Kidney (tissue), 14 donors: Measurements from ENCODE around the gene UBXN6. TPM values are rescaled to one million over a fixed set of nuclear protein-coding genes. Genes with fewer than 3 reads are reported as not detected.

Source experiments
- DNase-seq, 5 donors: peaks; one replicate each; pipeline ENCODE4 v3.0.0-alpha.2; 2013 to 2020
- FAIRE-seq: peaks from 2 replicates; lab custom pipeline; 2012; peaks lifted over from hg19 to GRCh38; lab: Jason Lieb, UNC
- H3K27ac ChIP-seq, 2 donors: one replicate each; pipeline ENCODE4 v1.7.0; 2013; ENCODE audit warnings: low read depth in 2 of 2, low read length in 2 of 2, inconsistent platforms in 1 of 2
- H3K27me3 ChIP-seq: one replicate; pipeline ENCODE4 v1.7.1; 2013; ENCODE audit warnings: low read length, inconsistent platforms; ENCODE audit not compliant: control insufficient read depth, insufficient read depth
- H3K36me3 ChIP-seq, 3 donors: one replicate each; pipeline versions ENCODE4 v1.7.0 to v1.7.1; 2013; ENCODE audit warnings: low read length in 3 of 3, control low read depth in 1 of 3, inconsistent platforms in 1 of 3; ENCODE audit not compliant: insufficient read depth in 3 of 3, control insufficient read depth in 2 of 3
- H3K4me1 ChIP-seq, 3 donors: one replicate each; pipeline versions ENCODE4 v1.7.0 to v1.7.1; 2013; ENCODE audit warnings: low read length in 3 of 3, inconsistent platforms in 1 of 3, low read depth in 1 of 3; ENCODE audit not compliant: control insufficient read depth in 2 of 3, insufficient read depth in 2 of 3
- H3K4me3 ChIP-seq, 3 donors: one replicate each; pipeline versions ENCODE4 v1.7.0 to v1.8.1; 2013; ENCODE audit warnings: low read length in 3 of 3, control low read depth in 1 of 3, inconsistent platforms in 1 of 3
- H3K9ac ChIP-seq, 3 donors: one replicate each; pipeline versions ENCODE4 v1.7.0 to v1.7.1; 2013; ENCODE audit warnings: low read length in 3 of 3, control low read depth in 1 of 3, inconsistent platforms in 1 of 3
- H3K9me3 ChIP-seq, 3 donors: one replicate each; pipeline versions ENCODE4 v1.7.0 to v1.7.1; 2013; ENCODE audit warnings: low read length in 3 of 3, control low read depth in 1 of 3, inconsistent platforms in 1 of 3; ENCODE audit not compliant: control insufficient read depth in 2 of 3, insufficient read depth in 1 of 3
- intact Hi-C: fragments of 100-400 bp; cut with DNase I; formaldehyde crosslinking; loops from one replicate; pipeline ENCODE4 v1.11.1; 2022
- polyA plus RNA-seq: library from polyadenylated mRNA; stranded (reverse); fragments of 350-450 nt; fragmentation: Illumina TruSeq; extraction: RNeasy Lipid Tissue Mini Kit (QIAGEN cat#74804); gene quantifications from one replicate; pipeline ENCODE4 v1.2.3, GENCODE V29; 2014; ENCODE audit warnings: low read depth, low replicate concordance; ENCODE audit not compliant: insufficient read depth
- total RNA-seq: library from RNA; stranded (reverse); fragmentation: NEBNext Ultra II Directional; extraction: Animal tissue kit (Norgen Biotek cat#: 25700); gene quantifications from one replicate; pipeline ENCODE4 v1.2.1, GENCODE V29; 2021
- TF ChIP-seq, protein P1 (sequence below): IDR thresholded peaks from 3 replicates; pipeline ENCODE4 v1.5.1; 2012; ENCODE audit warnings: mild to moderate bottlenecking, moderate library complexity, borderline replicate concordance; ENCODE audit not compliant: insufficient read depth; ENCODE audit errors: extremely low read depth
- donor health status: control.
- donor health status: control.
- donor health status: control.
- donor health status: control.
- donor health status: control.
- donor health status: DM: yes; HTN: yes; CAD: no.
- donor health status: Normal renal cell carcinoma (clear cell type).

The UBXN6 gene
- total and polyA plus RNA-seq, 2 donors from 2014 or later = 110 to 177 TPM

DNA sequence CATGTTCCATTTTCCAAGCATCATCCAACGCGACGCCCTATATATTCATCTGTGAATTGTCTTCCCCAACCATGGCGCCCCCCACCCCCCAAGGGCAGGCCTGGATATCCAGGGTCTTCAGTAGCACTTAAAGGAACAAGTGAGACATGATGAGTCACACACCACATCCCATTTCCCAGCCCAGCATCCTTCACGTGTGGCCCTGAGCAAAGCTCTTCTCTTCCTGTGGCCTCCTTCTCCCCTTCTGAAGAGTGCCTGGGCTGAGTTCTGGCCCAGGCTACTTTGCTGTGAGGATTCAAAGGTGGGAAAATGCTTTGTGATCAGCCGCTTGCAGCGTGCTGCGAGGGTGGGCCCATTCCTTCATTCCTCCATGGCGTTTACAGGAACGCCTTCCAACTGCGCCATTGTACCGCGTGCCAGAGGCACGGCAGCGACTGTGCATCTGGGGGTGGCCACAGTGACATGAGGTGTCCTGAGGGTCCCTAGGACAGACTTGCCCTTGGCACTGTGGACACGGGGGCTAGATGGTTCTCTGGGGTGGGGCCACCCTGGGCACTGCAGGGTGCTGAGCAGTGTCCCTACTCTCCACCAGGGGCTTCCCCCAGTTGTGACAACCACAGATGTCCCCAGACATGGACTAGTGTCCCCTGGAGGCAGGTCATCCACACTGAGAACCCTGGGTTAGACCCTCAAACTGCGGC is 49.0 kb upstream of the UBXN6 start:
- TF ChIP-seq, protein P1, sequence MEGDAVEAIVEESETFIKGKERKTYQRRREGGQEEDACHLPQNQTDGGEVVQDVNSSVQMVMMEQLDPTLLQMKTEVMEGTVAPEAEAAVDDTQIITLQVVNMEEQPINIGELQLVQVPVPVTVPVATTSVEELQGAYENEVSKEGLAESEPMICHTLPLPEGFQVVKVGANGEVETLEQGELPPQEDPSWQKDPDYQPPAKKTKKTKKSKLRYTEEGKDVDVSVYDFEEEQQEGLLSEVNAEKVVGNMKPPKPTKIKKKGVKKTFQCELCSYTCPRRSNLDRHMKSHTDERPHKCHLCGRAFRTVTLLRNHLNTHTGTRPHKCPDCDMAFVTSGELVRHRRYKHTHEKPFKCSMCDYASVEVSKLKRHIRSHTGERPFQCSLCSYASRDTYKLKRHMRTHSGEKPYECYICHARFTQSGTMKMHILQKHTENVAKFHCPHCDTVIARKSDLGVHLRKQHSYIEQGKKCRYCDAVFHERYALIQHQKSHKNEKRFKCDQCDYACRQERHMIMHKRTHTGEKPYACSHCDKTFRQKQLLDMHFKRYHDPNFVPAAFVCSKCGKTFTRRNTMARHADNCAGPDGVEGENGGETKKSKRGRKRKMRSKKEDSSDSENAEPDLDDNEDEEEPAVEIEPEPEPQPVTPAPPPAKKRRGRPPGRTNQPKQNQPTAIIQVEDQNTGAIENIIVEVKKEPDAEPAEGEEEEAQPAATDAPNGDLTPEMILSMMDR = no peak
- intact Hi-C loops = no loop called here
- Histone ChIP-seq H3K27me3 (no peaks in the 10 kb centered on the region), H3K36me3 (peaks cover 0 to 2% (median 0%) of the 10 kb centered on the region in 3 donors), H3K27ac (no peak overlapping the region), H3K9ac (no peak overlapping the region), H3K4me1 (no peaks in the 10 kb centered on the region), H3K4me3 (no peak overlapping the region), H3K9me3 (no peaks in the 10 kb centered on the region)
- DNase-seq (no peak), FAIRE-seq (no peak)

DNA sequence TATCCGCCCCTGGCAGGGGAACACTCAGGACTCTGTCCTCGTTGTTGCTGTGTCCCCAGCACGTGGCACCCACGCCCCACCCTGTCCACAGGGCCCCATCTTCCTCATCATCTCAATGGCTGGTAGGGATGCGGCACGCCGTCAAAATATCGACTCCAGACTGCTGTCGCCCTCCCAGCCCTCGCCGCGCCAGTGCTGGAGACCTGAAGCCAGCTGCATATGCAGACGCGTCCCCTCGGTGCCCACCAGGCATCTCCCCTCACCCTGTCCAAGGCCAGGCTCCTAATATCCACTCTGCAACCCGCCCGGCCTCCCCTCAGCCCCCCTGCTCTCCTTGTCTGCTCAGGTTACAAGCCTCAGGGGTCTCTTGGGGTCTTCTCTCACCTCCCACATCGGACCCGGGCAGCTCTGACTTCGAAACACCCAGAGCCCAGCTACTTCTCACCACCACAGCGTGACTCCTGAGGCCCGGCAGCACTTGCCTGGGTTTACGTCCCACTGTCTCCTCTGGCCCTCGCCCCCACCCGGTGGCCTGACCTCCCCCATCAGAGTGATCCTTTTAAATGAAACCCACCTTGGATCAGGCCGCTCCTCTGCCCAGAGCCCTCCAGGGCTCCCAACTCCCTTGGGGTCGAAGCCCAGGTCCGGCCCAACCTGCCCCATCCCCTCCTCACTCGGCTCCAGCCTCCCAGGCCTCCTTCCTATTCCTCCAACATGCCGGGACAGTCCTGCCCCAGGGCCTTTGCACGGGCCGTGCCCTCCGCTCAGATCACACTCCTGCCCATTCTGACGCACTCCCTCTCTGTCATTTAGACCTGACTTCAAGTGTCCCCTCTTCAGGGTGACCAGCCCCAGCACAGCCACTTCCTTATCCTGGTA is 48.2 kb upstream of the UBXN6 start:
- no peak overlapping the region for H3K9ac ChIP-seq
- H3K36me3 ChIP-seq = peaks cover 0 to 2% (median 0%) of the 10 kb centered on the region in 3 donors
- TF ChIP-seq, protein P1 = no peak
- intact Hi-C loops = no loop called here
- no peak overlapping the region for H3K27ac ChIP-seq
- no peaks in the 10 kb centered on the region for H3K27me3 ChIP-seq
- no peak overlapping the region for H3K4me3 ChIP-seq
- DNase-seq = no peak
- no peak for FAIRE-seq
- no peaks in the 10 kb centered on the region for H3K9me3 ChIP-seq
- no peaks in the 10 kb centered on the region for H3K4me1 ChIP-seq

DNA sequence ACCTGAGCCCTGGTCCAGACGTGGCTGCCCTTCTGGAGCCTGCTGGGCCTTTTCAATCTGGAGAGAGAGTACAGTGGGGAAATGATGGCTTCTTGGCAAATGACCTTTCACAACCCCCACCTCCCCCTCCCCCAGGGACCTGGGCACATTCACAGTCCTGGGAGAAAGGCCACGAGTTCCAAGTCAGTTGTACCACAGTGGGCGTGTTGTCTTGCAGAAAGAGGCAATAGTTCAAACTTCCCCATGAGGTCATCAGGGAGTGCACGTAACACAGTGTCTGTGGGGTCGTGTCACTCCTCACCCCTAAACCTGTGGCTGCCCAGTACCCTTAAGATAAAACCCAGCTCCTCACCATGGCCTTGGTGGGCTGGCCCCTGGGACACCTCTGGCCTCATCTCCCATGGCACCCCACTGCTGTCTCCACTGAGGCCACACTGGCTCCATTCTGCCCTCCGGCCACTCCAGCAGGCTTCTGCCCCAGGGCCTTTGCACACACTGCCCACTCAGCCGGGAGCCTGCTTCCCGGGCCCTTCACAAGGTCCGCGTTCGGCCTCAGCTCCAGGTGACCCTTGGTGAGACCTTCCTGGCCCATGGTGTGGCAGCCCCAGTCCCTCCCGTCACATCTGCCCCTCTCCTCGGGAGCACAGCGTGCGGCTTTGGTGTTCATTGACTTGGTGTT is 47.4 kb upstream of the UBXN6 start:
- DNase-seq (no peak), FAIRE-seq (no peak)
- Histone ChIP-seq H3K9me3 (no peaks in the 10 kb centered on the region), H3K4me1 (no peaks in the 10 kb centered on the region), H3K27me3 (no peaks in the 10 kb centered on the region), H3K4me3 (no peak overlapping the region), H3K36me3 (peaks cover 0 to 2% (median 0%) of the 10 kb centered on the region in 3 donors), H3K27ac (no peak overlapping the region), H3K9ac (no peak overlapping the region)
- TF ChIP-seq, protein P1 = no peak
- intact Hi-C loops = no loop called here
